Testis (tissue), 2 donors: ENCODE results near the gene SHQ1.

Experiments
- POLR2A ChIP-seq: fragments of 450-650 bp; IDR thresholded peaks from one replicate; pipeline ENCODE4 v1.6.1; 2017; ENCODE audit warnings: antibody characterized with exemption, mild to moderate bottlenecking, moderate library complexity
- TF ChIP-seq, protein P1 (sequence below), 3 experiments: fragments of 450-650 bp in 2 of 3; fragments of 200-600 bp in 1 of 3; sonication (generic) in 1 of 3; IDR thresholded peaks; one replicate each; pipeline ENCODE4 v1.5.1; 2016 to 2019; ENCODE audit warnings: antibody characterized with exemption in 3 of 3, mild to moderate bottlenecking in 2 of 3, moderate library complexity in 1 of 3

DNA sequence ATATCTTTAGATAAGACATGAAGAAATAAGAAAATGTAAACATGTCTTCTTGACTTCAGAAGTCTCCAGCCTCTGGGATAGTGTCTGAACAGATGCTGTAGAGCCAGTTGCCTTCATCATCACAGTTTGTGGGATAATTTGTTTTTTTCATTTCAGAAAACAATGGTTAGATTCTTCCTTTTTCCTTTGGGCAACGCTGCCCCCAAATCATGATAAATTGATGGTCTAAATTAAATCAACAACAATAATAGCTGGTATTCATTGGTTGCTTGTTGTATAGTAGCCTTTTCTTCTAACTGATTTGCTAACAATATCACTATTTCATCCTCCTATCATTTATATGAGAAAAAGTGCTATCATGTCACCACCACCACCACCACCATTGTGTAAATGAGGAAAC, 12.6 kb upstream of the SHQ1 start:
- TF ChIP-seq POLR2A: no peak
- TF ChIP-seq, protein P1, sequence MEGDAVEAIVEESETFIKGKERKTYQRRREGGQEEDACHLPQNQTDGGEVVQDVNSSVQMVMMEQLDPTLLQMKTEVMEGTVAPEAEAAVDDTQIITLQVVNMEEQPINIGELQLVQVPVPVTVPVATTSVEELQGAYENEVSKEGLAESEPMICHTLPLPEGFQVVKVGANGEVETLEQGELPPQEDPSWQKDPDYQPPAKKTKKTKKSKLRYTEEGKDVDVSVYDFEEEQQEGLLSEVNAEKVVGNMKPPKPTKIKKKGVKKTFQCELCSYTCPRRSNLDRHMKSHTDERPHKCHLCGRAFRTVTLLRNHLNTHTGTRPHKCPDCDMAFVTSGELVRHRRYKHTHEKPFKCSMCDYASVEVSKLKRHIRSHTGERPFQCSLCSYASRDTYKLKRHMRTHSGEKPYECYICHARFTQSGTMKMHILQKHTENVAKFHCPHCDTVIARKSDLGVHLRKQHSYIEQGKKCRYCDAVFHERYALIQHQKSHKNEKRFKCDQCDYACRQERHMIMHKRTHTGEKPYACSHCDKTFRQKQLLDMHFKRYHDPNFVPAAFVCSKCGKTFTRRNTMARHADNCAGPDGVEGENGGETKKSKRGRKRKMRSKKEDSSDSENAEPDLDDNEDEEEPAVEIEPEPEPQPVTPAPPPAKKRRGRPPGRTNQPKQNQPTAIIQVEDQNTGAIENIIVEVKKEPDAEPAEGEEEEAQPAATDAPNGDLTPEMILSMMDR (IDR thresholded peaks at IDR 0.05): no peak
